Nephron progenitor cell (in vitro differentiated cells): ENCODE measurements around the gene IGF1R.

Experiments
- DNase-seq: peaks from one replicate; pipeline ENCODE4 v3.0.0; 2021
- H3K27ac Mint-ChIP-seq: 2 replicates; pipeline ENCODE4 v1.8.0; 2021; ENCODE audit warnings: mild to moderate bottlenecking, moderate library complexity, mixed read lengths
- H3K27me3 Mint-ChIP-seq: 2 replicates; pipeline ENCODE4 v1.8.0; 2021; ENCODE audit warnings: mild to moderate bottlenecking, low read depth, mixed read lengths; ENCODE audit not compliant: poor library complexity
- H3K36me3 Mint-ChIP-seq: 2 replicates; pipeline ENCODE4 v1.8.0; 2021; ENCODE audit warnings: low read depth, mixed read lengths
- H3K4me1 Mint-ChIP-seq: 2 replicates; pipeline ENCODE4 v1.8.0; 2021; ENCODE audit warnings: mixed read lengths
- H3K4me3 Mint-ChIP-seq: 2 replicates; pipeline ENCODE4 v1.8.0; 2021; ENCODE audit warnings: mild to moderate bottlenecking, moderate library complexity, mixed read lengths
- H3K9me3 Mint-ChIP-seq: 2 replicates; pipeline ENCODE4 v1.8.0; 2021; ENCODE audit warnings: mild to moderate bottlenecking, moderate library complexity, mixed read lengths
- TF ChIP-seq, protein P1 (sequence below): fragments of 200-600 bp; sonication (generic); IDR thresholded peaks from 2 replicates; pipeline ENCODE4 v1.5.0; 2021; ENCODE audit warnings: antibody characterized with exemption

The IGF1R gene

DNA sequence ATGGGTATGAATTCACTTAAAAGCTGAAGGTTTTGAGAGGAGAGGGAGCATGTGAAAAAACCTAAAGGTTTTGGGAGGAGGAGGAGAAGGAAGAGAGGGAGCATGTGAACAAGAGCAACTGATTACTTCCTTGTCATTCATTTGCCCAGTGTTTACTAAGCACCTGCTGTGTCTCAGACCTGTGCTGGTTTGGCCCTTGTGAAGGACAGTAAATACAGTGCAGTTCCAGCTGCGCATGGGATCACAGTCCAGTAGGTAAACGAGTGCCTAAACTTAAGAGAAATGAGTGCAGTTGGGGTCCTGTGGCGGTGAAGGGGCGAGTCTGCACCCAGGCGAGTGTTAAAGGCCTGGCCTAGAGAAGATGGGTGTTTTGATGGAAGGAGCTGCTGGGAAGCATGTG, 38.6 kb downstream of the IGF1R start:
- H3K4me3 Mint-ChIP-seq, result no peak overlapping the region
- H3K36me3 Mint-ChIP-seq, result peaks cover 16% of the 10 kb centered on the region
- H3K27me3 Mint-ChIP-seq, result peaks cover 3% of the 10 kb centered on the region
- peaks cover 72% of the 10 kb centered on the region for H3K4me1 Mint-ChIP-seq
- DNase-seq, result no peak
- H3K27ac Mint-ChIP-seq, result peak overlapping the region; percentile 37
- H3K9me3 Mint-ChIP-seq, result no peaks in the 10 kb centered on the region
- TF ChIP-seq, protein P1, sequence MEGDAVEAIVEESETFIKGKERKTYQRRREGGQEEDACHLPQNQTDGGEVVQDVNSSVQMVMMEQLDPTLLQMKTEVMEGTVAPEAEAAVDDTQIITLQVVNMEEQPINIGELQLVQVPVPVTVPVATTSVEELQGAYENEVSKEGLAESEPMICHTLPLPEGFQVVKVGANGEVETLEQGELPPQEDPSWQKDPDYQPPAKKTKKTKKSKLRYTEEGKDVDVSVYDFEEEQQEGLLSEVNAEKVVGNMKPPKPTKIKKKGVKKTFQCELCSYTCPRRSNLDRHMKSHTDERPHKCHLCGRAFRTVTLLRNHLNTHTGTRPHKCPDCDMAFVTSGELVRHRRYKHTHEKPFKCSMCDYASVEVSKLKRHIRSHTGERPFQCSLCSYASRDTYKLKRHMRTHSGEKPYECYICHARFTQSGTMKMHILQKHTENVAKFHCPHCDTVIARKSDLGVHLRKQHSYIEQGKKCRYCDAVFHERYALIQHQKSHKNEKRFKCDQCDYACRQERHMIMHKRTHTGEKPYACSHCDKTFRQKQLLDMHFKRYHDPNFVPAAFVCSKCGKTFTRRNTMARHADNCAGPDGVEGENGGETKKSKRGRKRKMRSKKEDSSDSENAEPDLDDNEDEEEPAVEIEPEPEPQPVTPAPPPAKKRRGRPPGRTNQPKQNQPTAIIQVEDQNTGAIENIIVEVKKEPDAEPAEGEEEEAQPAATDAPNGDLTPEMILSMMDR, result no peak

- H3K4me3 Mint-ChIP-seq, result no peak overlapping the region
- no peak for DNase-seq
- no peak overlapping the region for H3K27ac Mint-ChIP-seq
- H3K9me3 Mint-ChIP-seq, result no peaks in the 10 kb centered on the region
- peaks cover 3% of the 10 kb centered on the region for H3K27me3 Mint-ChIP-seq
- H3K4me1 Mint-ChIP-seq, result peaks cover 74% of the 10 kb centered on the region
- peaks cover 12% of the 10 kb centered on the region for H3K36me3 Mint-ChIP-seq
- TF ChIP-seq, protein P1, result no peak
These were observed 41.1 kb downstream of the IGF1R start for GRCh38 chr15:98689431-98689861.

DNA sequence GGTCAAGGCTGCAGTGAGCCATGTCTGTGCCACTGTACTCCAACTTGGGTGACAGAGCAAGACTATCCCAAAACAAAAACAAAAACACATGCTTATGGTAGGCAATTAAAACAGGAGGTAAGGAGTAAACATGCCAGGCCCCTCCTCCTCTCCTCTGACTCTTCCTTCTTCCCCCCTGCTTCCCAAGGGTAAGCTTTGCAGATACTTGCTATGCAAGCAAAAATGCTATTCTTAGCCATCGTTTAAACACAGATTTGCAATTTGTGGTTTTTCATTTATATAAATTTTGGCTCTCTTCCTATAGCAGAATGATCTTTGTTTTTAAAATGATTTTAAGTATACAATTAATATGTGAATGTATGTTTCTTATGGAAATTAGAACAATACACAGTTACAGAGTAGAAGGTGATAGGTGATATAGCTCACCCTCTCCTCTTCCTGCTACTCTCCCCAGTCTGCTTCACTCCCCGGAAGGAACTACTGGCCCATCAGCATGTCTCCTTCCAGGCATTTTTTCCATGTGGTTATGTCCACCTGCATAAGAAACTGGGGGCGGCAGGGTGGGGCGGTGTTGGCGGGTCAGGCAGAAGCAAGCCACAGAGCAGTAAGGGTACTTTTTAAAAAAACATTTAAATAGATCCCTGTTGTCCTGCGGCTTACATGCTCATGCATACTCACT, 42.1 kb downstream of the IGF1R start:
- peaks cover 11% of the 10 kb centered on the region for H3K36me3 Mint-ChIP-seq
- no peaks in the 10 kb centered on the region for H3K9me3 Mint-ChIP-seq
- no peak overlapping the region for H3K27ac Mint-ChIP-seq
- peaks cover 78% of the 10 kb centered on the region for H3K4me1 Mint-ChIP-seq
- H3K27me3 Mint-ChIP-seq, result peaks cover 6% of the 10 kb centered on the region
- TF ChIP-seq, protein P1, result no peak
- no peak overlapping the region for H3K4me3 Mint-ChIP-seq
- no peak for DNase-seq

DNA sequence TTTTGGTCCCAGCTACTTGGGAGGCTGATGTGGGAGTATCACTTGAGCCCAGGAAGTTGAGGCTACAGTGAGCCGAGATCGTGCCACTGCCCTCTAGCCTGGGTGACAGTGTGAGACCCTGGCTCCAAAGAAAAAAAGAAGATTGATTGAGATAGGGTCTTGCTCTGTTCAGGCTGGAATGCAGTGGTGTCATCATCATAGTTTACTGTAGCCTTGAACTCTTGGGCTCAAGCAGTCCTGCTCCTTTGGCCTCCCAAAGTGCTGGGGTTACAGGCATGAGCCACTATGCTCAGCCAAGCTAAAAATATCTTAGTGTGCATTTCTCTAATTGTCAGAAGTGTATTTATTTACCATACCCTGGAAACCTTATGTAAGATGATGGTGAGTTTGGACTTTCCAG, 43.9 kb downstream of the IGF1R start:
- TF ChIP-seq, protein P1, result no peak
- Mint-ChIP-seq H3K4me3 (no peak overlapping the region), H3K9me3 (no peaks in the 10 kb centered on the region), H3K27me3 (peaks cover 6% of the 10 kb centered on the region), H3K27ac (no peak overlapping the region), H3K4me1 (peaks cover 79% of the 10 kb centered on the region), H3K36me3 (peaks cover 9% of the 10 kb centered on the region)
- DNase-seq, result no peak

DNA sequence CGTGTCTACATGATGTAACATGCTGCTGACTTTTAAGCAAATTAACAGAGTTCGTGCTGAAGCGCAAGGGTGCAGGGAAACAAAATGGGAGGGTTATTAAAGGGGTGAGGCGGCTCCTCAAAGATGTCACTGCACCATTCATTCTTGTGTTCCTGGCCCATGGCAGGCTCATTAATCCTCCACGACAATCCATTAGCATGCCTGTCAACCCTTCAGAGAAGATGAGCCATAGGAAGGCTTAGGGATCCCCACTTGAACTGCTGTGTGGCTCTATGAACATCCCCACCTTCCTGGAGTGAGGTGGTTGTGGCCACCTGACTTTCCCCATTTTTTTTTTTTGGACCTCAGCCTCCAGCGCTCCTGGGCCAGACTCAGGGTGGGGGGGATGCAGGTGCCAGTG, 45.8 kb downstream of the IGF1R start:
- Mint-ChIP-seq H3K27ac (peak overlapping the region; percentile 47), H3K4me3 (peak overlapping the region; percentile 16), H3K36me3 (peaks cover 14% of the 10 kb centered on the region), H3K9me3 (no peaks in the 10 kb centered on the region), H3K4me1 (peaks cover 77% of the 10 kb centered on the region), H3K27me3 (peaks cover 6% of the 10 kb centered on the region)
- no peak for DNase-seq
- TF ChIP-seq, protein P1, result no peak

DNA sequence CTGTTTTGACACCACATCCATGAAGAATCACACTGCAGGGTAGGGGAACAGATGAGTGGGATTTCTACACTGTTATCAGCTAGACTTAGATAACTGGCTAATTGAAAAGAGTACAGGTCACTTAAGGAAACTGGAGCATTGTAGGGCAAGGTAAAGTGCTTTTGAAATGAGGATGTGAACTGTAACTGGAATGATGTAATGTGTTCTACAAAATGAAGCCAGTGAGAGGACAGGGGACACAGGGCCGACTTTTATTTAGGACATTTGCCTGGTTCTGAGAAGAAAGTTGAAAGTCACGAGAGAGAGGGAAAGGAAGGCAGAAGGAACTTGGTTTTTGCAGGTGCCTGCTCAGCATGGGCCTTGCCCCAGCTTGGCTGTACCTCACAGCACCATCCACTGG, 50.5 kb downstream of the IGF1R start:
- Mint-ChIP-seq H3K4me3 (no peak overlapping the region), H3K4me1 (peaks cover 73% of the 10 kb centered on the region), H3K9me3 (no peaks in the 10 kb centered on the region), H3K27me3 (peaks cover 6% of the 10 kb centered on the region), H3K27ac (peak overlapping the region; percentile 11), H3K36me3 (peaks cover 10% of the 10 kb centered on the region)
- TF ChIP-seq, protein P1, result no peak
- DNase-seq, result no peak
